T-cell (primary cell): ENCODE data around the gene SCFD2. TPM values are rescaled to one million over a fixed set of nuclear protein-coding genes. Genes with fewer than 3 reads are reported as not detected.
"Not testable (repeated sequence)": the region's sequence is repeated elsewhere in the genome, so short reads cannot be mapped to it uniquely, and the experiment has no call there.

Experiments
- ATAC-seq, 4 experiments: fragments of 200-7000 bp in 3 of 4; fragments of 150-1000 bp in 1 of 4; cut with Tn5 transposase; replicated peaks in 1 of 4; 1 replicate in 3 of 4; 2 replicates in 1 of 4; pipeline ENCODE4 v1.10.0; 2021; ENCODE audit warnings: moderate library complexity in 3 of 4, mild to moderate bottlenecking in 2 of 4, moderate number of reproducible peaks in 1 of 4
- CTCF ChIA-PET, 2 donors: fragments of 300-600 bp; sonication (Branson Sonifier 250); formaldehyde crosslinking; loops; one replicate each; lab custom pipeline; 2022; ENCODE audit warnings: antibody characterized with exemption in 2 of 2; lab: Charles Lee
- POLR2A ChIA-PET, 2 donors: fragments of 300-600 bp; sonication (Branson Sonifier 250); formaldehyde crosslinking; loops; one replicate each; lab custom pipeline; 2022; ENCODE audit warnings: antibody characterized with exemption in 2 of 2; lab: Charles Lee
- DNase-seq, 35 experiments: peaks; one replicate each; pipeline versions ENCODE4 v3.0.0 to v3.0.0-alpha.2; 2013 to 2023
- H3K27ac ChIP-seq: one replicate; pipeline ENCODE4 v1.5.1; 2013; ENCODE audit warnings: low read length
- H3K27me3 ChIP-seq, 2 experiments: replicated peaks in 1 of 2; 1 replicate in 1 of 2; 2 replicates in 1 of 2; pipeline versions ENCODE4 v1.6.1 to v1.7.0; 2013; ENCODE audit warnings: low read length in 1 of 2, mixed read lengths in 1 of 2; ENCODE audit not compliant: control insufficient read depth in 2 of 2, insufficient read depth in 2 of 2; ENCODE audit errors: extremely low read depth in 1 of 2
- H3K36me3 ChIP-seq, 2 donors: 1 replicate in 1 of 2; 2 replicates in 1 of 2; pipeline versions ENCODE4 v1.6.1 to v1.7.0; 2013; ENCODE audit warnings: low read length in 1 of 2; ENCODE audit not compliant: control insufficient read depth in 2 of 2, insufficient read depth in 1 of 2; ENCODE audit errors: extremely low read depth in 1 of 2
- H3K4me1 ChIP-seq, 2 experiments: 1 replicate in 1 of 2; 2 replicates in 1 of 2; pipeline versions ENCODE4 v1.6.1 to v1.7.0; 2013; ENCODE audit warnings: low read length in 2 of 2, mixed read lengths in 1 of 2; ENCODE audit not compliant: insufficient read depth in 2 of 2, control insufficient read depth in 1 of 2; ENCODE audit errors: extremely low read depth in 1 of 2
- H3K4me3 ChIP-seq, 2 donors: 1 replicate in 1 of 2; 2 replicates in 1 of 2; pipeline versions ENCODE4 v1.5.1 to v1.7.0; 2013; ENCODE audit warnings: mild to moderate bottlenecking in 2 of 2, low read length in 1 of 2, moderate library complexity in 1 of 2; ENCODE audit not compliant: control insufficient read depth in 1 of 2; ENCODE audit errors: extremely low read depth in 1 of 2
- H3K9me3 ChIP-seq: 2 replicates; pipeline ENCODE4 v1.7.0; 2013
- H3K27ac Mint-ChIP-seq, 2 donors: one replicate each; pipeline ENCODE4 v1.8.0; 2020 to 2021; ENCODE audit warnings: mild to moderate bottlenecking in 2 of 2, mixed read lengths in 2 of 2
- H3K27me3 Mint-ChIP-seq, 2 donors: one replicate each; pipeline ENCODE4 v1.8.0; 2021 to 2022; ENCODE audit warnings: mixed read lengths in 2 of 2
- H3K36me3 Mint-ChIP-seq: one replicate; pipeline ENCODE4 v1.8.0; 2021; ENCODE audit warnings: mixed read lengths
- H3K4me1 Mint-ChIP-seq, 3 donors: one replicate each; pipeline ENCODE4 v1.8.0; 2020 to 2022; ENCODE audit warnings: mixed read lengths in 3 of 3, mild to moderate bottlenecking in 1 of 3
- H3K4me3 Mint-ChIP-seq, 3 donors: one replicate each; pipeline ENCODE4 v1.8.0; 2020 to 2022; ENCODE audit warnings: mild to moderate bottlenecking in 3 of 3, mixed read lengths in 3 of 3, moderate library complexity in 3 of 3
- H3K9me3 Mint-ChIP-seq, 3 donors: one replicate each; pipeline ENCODE4 v1.8.0; 2020 to 2022; ENCODE audit warnings: mixed read lengths in 3 of 3
- WGBS: methylation state at CpG from one replicate; pipeline ENCODE4 v1.1.5; 2013; ENCODE audit warnings: missing lambda C conversion rate; ENCODE audit not compliant: insufficient coverage; 5-methylcytosine and 5-hydroxymethylcytosine counted together
- total RNA-seq, 35 experiments: library from RNA in 6 of 35; stranded (reverse) in 6 of 35; fragments of 120-200 nt in 1 of 35; gene quantifications; one replicate each; pipeline versions ENCODE4 v1.2.1 to v1.2.4 and lab custom pipeline; 2013 to 2026

SCFD2 gene
- total RNA-seq, 5 donors from 2014 or later (not counting 1 experiment from before 2014, with no cell fraction given) = 19.0 to 28.9 (median 21.8) TPM

DNA sequence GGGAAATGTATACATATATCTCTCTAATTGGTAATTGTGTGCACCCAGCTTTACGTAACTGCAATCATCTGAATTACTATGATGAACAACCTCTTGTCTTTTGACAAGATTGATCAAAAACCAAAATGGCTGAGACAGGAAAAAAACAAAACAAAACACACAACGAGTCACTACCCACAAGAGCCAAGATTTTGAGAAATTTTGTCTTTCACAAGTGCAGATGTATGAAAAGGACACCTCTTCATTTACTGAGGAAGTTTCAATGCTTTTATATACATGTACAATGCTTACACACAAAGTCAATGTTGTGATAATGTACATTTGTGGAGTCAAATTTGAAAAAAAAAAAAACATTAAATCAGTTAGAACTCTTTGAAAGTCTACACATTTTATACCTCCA is 224.6 kb downstream of the SCFD2 start:
- H3K4me3 Mint-ChIP-seq = no peak overlapping the region
- ATAC-seq = no peak
- ChIA-PET POLR2A (no interaction called here), CTCF (no interaction called here)
- peaks cover 0 to 4% (median 0%) of the 10 kb centered on the region in 3 donors for H3K4me1 Mint-ChIP-seq
- H3K9me3 Mint-ChIP-seq = peaks cover 0 to 3% (median 2%) of the 10 kb centered on the region in 3 donors
- H3K27ac Mint-ChIP-seq = no peak overlapping the region
- H3K27me3 ChIP-seq = no peaks in the 10 kb centered on the region
- no peak overlapping the region for H3K4me3 ChIP-seq
- H3K4me1 ChIP-seq = no peaks in the 10 kb centered on the region
- peaks cover 52% of the 10 kb centered on the region for H3K36me3 Mint-ChIP-seq
- H3K27me3 Mint-ChIP-seq = no peaks in the 10 kb centered on the region
- no CpG with 5 or more reads among the region's 2 CpGs for WGBS
- DNase-seq = no peak
- no peak overlapping the region for H3K27ac ChIP-seq
- peaks cover 4 to 5% of the 10 kb centered on the region in 2 donors for H3K36me3 ChIP-seq
- H3K9me3 ChIP-seq = no peaks in the 10 kb centered on the region

DNA sequence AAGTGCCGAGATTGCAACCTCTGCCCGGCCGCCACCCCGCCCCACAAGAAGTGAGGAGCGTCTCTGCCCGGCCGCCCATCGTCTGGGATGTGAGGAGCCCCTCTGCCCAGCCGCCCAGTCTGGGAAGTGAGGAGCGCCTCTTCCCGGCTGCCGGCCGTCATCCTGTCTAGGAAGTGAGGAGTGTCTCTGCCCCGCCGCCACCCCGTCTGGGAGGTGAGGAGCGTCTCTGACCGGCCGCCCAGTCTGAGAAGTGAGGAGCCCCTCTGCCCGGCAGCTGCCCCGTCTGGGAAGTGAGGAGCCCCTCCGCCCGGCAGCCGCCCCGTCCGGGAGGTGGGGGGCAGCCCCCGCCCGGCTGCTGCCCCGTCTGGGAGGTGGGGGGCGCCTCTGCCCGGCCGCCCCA is 226.6 kb downstream of the SCFD2 start:
- H3K27ac Mint-ChIP-seq, H3K4me1 Mint-ChIP-seq, H3K9me3 Mint-ChIP-seq, H3K4me3 ChIP-seq, H3K27me3 ChIP-seq, ATAC-seq, H3K9me3 ChIP-seq, H3K27ac ChIP-seq, H3K4me3 Mint-ChIP-seq, H3K4me1 ChIP-seq, POLR2A ChIA-PET, CTCF ChIA-PET, DNase-seq, H3K36me3 ChIP-seq, H3K27me3 Mint-ChIP-seq: not testable (repeated sequence)
- peaks cover 43% of the 10 kb centered on the region for H3K36me3 Mint-ChIP-seq
- 95% methylated on average over 27 of the region's 32 CpGs for WGBS

DNA sequence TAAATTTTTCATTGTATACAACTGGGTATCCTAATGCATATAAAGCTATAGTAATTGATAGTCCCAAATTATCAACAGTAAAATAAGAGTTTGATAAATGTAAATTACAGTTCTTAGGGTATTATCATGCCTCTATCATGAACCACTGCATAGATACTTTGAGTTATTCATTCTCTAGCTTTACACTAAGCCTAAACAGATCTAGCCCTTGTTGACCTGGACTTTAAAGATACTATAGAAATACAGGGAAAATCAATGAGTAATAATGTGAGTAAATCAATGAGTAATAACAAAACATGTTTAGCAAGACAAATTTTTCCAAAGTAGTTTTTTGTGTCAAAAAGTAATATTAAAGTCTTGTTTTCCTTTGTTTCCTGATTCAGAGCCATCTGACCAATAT is 228.4 kb downstream of the SCFD2 start:
- no peak overlapping the region for H3K27ac Mint-ChIP-seq
- H3K4me3 Mint-ChIP-seq = no peak overlapping the region
- ChIA-PET CTCF (no interaction called here), POLR2A (no interaction called here)
- no peak overlapping the region for H3K27ac ChIP-seq
- H3K36me3 ChIP-seq = peaks cover 0 to 6% of the 10 kb centered on the region in 2 donors
- H3K27me3 ChIP-seq = no peaks in the 10 kb centered on the region
- no peak overlapping the region for H3K4me3 ChIP-seq
- H3K27me3 Mint-ChIP-seq = no peaks in the 10 kb centered on the region
- H3K4me1 Mint-ChIP-seq = peaks cover 0 to 7% (median 0%) of the 10 kb centered on the region in 3 donors
- ATAC-seq (no peak), DNase-seq (no peak)
- H3K9me3 Mint-ChIP-seq = peaks cover 0 to 3% (median 2%) of the 10 kb centered on the region in 3 donors
- no peaks in the 10 kb centered on the region for H3K4me1 ChIP-seq
- H3K9me3 ChIP-seq = no peaks in the 10 kb centered on the region
- H3K36me3 Mint-ChIP-seq = peaks cover 44% of the 10 kb centered on the region

DNA sequence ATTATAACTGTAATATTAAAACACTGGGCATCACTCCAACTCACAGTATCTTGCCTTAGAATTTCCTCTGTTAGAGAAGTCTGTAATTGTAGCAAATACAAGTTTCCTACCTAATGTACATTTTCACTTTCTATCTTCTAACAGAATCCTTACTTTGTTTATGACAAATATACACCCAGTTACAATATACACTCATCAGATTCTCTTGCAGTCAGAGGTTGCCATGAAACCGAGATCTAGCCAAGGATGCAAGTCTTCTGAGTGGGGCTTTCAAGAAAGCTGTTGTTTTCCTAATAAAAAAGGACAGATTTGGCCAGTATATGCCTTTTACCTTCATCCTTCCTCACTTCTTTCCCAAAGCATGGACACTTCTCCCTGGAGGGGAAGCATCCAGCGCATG is 228.9 kb downstream of the SCFD2 start:
- H3K9me3 Mint-ChIP-seq = peaks cover 0 to 3% (median 2%) of the 10 kb centered on the region in 3 donors
- Histone ChIP-seq H3K9me3 (no peaks in the 10 kb centered on the region), H3K4me1 (no peaks in the 10 kb centered on the region), H3K36me3 (peaks cover 0 to 6% of the 10 kb centered on the region in 2 donors), H3K27me3 (no peaks in the 10 kb centered on the region), H3K27ac (no peak overlapping the region), H3K4me3 (no peak overlapping the region)
- ATAC-seq = no peak
- WGBS = no CpG with 5 or more reads among the region's 2 CpGs
- ChIA-PET POLR2A (no interaction called here), CTCF (no interaction called here)
- H3K4me1 Mint-ChIP-seq = peaks cover 0 to 8% (median 0%) of the 10 kb centered on the region in 3 donors
- H3K36me3 Mint-ChIP-seq = peaks cover 44% of the 10 kb centered on the region
- H3K27ac Mint-ChIP-seq = no peak overlapping the region
- no peaks in the 10 kb centered on the region for H3K27me3 Mint-ChIP-seq
- no peak overlapping the region for H3K4me3 Mint-ChIP-seq
- no peak for DNase-seq

DNA sequence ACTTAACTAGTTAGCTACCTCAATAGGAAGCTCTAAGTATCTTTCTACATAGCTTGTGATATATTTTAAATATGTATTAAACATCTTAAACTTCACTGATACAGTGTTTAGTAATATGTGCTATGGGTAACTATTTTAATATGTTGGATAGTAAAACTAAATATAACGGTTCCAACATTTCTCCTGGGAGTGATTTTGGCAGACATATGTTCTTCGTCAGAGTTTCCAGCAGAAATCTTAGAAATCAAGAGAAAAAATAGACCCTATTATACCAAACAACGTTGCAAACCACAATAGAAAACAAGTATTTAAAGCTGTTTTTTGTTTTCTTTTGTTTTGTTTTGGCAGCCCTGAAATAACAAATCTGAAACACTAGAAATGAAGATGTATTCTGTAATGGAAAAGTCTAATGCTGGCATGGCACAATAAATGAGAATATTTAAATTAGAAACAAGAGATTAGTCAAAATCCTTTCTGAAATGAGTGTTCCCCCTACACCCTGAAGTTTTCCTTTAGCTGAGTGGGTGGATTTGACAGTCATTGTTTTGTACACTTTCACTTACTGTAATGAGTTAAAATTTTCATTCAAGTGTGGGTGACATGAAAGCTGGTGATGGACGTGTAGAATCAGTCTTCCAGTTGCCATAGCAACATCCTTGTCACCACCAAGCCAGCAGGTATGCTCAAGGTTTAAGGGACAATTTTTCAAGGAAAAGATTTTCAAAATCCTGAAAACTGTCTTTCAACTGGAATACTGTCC is 233.5 kb downstream of the SCFD2 start:
- Mint-ChIP-seq H3K4me3 (no peak overlapping the region), H3K9me3 (no peaks in the 10 kb centered on the region), H3K36me3 (peaks cover 34% of the 10 kb centered on the region), H3K27me3 (no peaks in the 10 kb centered on the region), H3K27ac (no peak overlapping the region), H3K4me1 (peaks cover 0 to 5% (median 5%) of the 10 kb centered on the region in 3 donors)
- DNase-seq = no peak
- H3K27me3 ChIP-seq = no peaks in the 10 kb centered on the region
- no CpG with 5 or more reads among the region's 4 CpGs for WGBS
- H3K27ac ChIP-seq = no peak overlapping the region
- no peak overlapping the region for H3K4me3 ChIP-seq
- CTCF ChIA-PET = interaction anchor here in 1 of 2 donors (0.7 kb wide), 1 partner anchor 26 kb away, joined by 3 read pairs; no protein-coding TSS in a partner anchor
- POLR2A ChIA-PET = no interaction called here
- H3K4me1 ChIP-seq = no peaks in the 10 kb centered on the region
- H3K9me3 ChIP-seq = no peaks in the 10 kb centered on the region
- no peak for ATAC-seq
- peaks cover 0 to 6% of the 10 kb centered on the region in 2 donors for H3K36me3 ChIP-seq

DNA sequence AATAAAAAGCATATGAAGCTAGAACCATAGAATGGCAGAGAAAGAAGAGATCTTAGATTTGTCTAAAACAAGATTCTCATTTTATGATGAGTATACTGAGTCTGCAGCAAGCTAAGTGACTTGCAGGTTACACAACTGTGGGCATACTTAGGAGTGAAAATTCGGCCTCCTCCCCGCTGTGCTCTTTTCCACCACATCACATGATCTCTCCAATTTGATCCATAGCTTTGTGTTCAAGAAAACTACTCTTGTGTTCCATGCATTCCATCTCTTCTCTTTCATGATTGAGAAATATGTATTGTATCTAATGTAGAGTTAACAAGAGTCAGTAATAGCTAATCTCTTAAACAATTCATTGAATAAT is 234.3 kb downstream of the SCFD2 start:
- no peak overlapping the region for H3K27ac ChIP-seq
- H3K36me3 ChIP-seq = peaks cover 0 to 6% of the 10 kb centered on the region in 2 donors
- WGBS = no CpG with 5 or more reads among the region's 2 CpGs
- no peaks in the 10 kb centered on the region for H3K9me3 Mint-ChIP-seq
- peaks cover 0 to 5% (median 5%) of the 10 kb centered on the region in 3 donors for H3K4me1 Mint-ChIP-seq
- H3K27ac Mint-ChIP-seq = no peak overlapping the region
- ATAC-seq = no peak
- no peak for DNase-seq
- POLR2A ChIA-PET = no interaction called here
- H3K27me3 Mint-ChIP-seq = no peaks in the 10 kb centered on the region
- H3K36me3 Mint-ChIP-seq = peaks cover 39% of the 10 kb centered on the region
- H3K27me3 ChIP-seq = no peaks in the 10 kb centered on the region
- H3K9me3 ChIP-seq = no peaks in the 10 kb centered on the region
- H3K4me1 ChIP-seq = no peaks in the 10 kb centered on the region
- H3K4me3 Mint-ChIP-seq = no peak overlapping the region
- H3K4me3 ChIP-seq = no peak overlapping the region
- CTCF ChIA-PET = no interaction called here
